Ishikawa (cell line): ENCODE results near the gene PCDHGA8.

Experiments
- CEBPB ChIP-seq: IDR thresholded peaks from 2 replicates; pipeline ENCODE4 v1.6.1; 2012
- CREB1 ChIP-seq: IDR thresholded peaks from 2 replicates; pipeline ENCODE4 v1.6.1; 2012; ENCODE audit warnings: low read depth
- EGR1 ChIP-seq: IDR thresholded peaks from 2 replicates; pipeline ENCODE4 v1.6.1; 2012
- EP300 ChIP-seq: IDR thresholded peaks from 2 replicates; pipeline ENCODE4 v1.6.1; 2012; ENCODE audit warnings: borderline replicate concordance
- FOXM1 ChIP-seq: IDR thresholded peaks from 2 replicates; pipeline ENCODE4 v1.6.1; 2012; ENCODE audit warnings: low read depth, borderline replicate concordance
- NFIC ChIP-seq: IDR thresholded peaks from 2 replicates; pipeline ENCODE4 v1.6.1; 2012
- RAD21 ChIP-seq: IDR thresholded peaks from 2 replicates; pipeline ENCODE4 v1.6.1; 2012; ENCODE audit warnings: low read depth
- TAF1 ChIP-seq: IDR thresholded peaks from 2 replicates; pipeline ENCODE4 v1.6.1; 2012; ENCODE audit warnings: low read depth, mild to moderate bottlenecking
- TCF12 ChIP-seq: IDR thresholded peaks from 2 replicates; pipeline ENCODE4 v1.6.1; 2012; ENCODE audit warnings: low read depth
- TEAD4 ChIP-seq: IDR thresholded peaks from 2 replicates; pipeline ENCODE4 v1.6.1; 2012
- YY1 ChIP-seq: IDR thresholded peaks from 2 replicates; pipeline ENCODE4 v1.6.1; 2012; ENCODE audit warnings: low read depth
- ZBTB7A ChIP-seq: IDR thresholded peaks from 2 replicates; pipeline ENCODE4 v1.6.1; 2012; ENCODE audit warnings: low read depth
- TF ChIP-seq, protein P1 (sequence below): IDR thresholded peaks from 2 replicates; pipeline ENCODE4 v1.6.1; 2012; ENCODE audit warnings: low read depth, mild to moderate bottlenecking
- TF ChIP-seq, protein P2 (sequence below): IDR thresholded peaks from 2 replicates; pipeline ENCODE4 v1.6.1; 2012
- TF ChIP-seq, protein P3 (sequence below): IDR thresholded peaks from 2 replicates; pipeline ENCODE4 v1.6.1; 2012

PCDHGA8 gene

DNA sequence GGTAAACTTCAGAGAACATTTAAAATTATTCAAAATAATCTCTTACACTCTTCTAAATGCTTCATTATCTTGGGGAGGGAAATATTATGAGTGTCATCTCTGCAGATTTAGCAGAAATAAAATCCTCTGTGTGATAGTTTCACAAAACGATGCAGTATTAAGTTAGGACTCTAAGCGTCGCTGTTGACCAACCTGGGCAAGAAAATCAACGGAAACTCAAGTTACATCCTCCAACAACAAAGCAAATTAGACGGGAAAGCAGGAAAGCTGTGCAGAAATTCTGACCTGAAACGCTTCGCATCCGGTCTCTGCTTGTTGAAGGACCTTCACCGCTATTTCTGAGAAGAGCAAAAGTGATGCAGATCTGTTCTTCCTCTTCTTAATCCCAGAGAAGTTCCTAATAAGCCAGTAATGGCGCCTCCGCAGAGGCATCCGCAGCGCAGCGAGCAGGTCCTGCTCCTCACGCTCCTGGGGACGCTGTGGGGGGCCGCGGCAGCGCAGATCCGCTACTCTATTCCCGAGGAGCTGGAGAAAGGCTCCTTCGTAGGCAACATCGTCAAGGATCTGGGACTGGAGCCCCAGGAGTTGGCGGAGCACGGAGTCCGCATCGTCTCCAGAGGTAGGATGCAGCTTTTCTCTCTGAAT is 18.6 kb upstream of the PCDHGA8 start, which contains the start of gene PCDHGA6:
Gene PCDHGA6 (plus strand): TSS at position 219 of the 645 bp plus-strand sequence. CDS start 193 bp downstream, at position 412.
- TF ChIP-seq TCF12 = no peak
- peak; percentile 53 for TF ChIP-seq RAD21

DNA sequence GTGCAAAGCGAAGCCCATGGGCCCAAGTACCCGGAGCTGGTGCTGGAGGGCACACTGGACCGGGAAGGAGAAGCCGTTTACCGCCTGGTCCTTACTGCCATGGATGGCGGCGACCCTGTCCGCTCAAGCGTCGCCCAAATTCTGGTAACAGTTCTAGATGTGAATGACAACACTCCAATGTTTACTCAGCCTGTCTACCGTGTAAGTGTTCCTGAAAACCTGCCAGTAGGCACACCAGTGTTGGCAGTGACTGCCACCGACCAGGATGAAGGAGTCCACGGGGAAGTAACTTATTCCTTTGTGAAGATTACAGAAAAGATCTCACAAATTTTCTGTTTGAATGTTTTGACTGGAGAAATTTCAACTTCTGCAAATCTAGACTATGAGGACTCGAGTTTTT is 17.8 kb upstream of the PCDHGA8 start:
- TF ChIP-seq EGR1 (no peak), CREB1 (no peak), TCF12 (no peak), FOXM1 (no peak), ZBTB7A (no peak), TEAD4 (no peak), RAD21 (no peak), CEBPB (no peak), TAF1 (no peak), YY1 (no peak)
- TF ChIP-seq, protein P1, sequence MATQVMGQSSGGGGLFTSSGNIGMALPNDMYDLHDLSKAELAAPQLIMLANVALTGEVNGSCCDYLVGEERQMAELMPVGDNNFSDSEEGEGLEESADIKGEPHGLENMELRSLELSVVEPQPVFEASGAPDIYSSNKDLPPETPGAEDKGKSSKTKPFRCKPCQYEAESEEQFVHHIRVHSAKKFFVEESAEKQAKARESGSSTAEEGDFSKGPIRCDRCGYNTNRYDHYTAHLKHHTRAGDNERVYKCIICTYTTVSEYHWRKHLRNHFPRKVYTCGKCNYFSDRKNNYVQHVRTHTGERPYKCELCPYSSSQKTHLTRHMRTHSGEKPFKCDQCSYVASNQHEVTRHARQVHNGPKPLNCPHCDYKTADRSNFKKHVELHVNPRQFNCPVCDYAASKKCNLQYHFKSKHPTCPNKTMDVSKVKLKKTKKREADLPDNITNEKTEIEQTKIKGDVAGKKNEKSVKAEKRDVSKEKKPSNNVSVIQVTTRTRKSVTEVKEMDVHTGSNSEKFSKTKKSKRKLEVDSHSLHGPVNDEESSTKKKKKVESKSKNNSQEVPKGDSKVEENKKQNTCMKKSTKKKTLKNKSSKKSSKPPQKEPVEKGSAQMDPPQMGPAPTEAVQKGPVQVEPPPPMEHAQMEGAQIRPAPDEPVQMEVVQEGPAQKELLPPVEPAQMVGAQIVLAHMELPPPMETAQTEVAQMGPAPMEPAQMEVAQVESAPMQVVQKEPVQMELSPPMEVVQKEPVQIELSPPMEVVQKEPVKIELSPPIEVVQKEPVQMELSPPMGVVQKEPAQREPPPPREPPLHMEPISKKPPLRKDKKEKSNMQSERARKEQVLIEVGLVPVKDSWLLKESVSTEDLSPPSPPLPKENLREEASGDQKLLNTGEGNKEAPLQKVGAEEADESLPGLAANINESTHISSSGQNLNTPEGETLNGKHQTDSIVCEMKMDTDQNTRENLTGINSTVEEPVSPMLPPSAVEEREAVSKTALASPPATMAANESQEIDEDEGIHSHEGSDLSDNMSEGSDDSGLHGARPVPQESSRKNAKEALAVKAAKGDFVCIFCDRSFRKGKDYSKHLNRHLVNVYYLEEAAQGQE = no peak
- TF ChIP-seq, protein P2, sequence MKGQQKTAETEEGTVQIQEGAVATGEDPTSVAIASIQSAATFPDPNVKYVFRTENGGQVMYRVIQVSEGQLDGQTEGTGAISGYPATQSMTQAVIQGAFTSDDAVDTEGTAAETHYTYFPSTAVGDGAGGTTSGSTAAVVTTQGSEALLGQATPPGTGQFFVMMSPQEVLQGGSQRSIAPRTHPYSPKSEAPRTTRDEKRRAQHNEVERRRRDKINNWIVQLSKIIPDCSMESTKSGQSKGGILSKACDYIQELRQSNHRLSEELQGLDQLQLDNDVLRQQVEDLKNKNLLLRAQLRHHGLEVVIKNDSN = no peak

DNA sequence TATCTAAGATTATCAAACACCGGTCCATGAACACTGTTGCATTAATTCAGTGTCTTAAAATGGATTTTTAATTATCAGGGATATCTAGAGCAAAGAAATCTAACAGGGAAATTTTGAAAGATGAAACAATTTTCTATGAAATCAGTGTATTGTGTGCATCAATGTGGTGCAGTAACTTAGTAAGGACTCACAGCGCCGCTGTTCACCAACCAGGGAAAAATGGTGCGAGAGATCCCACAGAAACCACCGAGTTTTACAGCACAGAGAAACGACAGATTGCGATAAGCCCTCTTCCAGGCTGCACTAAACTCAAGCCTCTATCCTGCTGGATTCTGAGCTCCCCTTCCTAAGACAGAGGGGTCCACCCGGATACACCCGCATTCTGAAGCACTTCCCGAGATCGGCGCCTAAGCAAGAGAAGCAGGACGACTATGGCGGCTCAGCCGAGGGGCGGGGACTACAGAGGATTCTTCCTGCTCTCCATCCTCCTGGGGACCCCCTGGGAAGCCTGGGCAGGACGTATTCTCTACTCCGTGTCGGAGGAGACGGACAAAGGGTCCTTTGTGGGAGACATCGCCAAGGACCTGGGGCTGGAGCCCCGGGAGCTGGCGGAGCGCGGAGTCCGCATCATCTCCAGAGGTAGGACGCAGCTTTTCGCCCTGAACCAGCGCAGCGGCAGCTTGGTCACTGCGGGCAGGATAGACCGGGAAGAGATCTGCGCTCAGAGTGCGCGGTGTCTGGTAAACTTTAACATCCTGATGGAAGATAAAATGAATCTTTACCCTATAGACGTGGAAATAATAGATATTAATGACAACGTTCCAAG is 9.8 kb upstream of the PCDHGA8 start, which contains the start of gene PCDHGA7:
Gene PCDHGA7 (plus strand): TSS at position 274 of the 826 bp plus-strand sequence. CDS start 158 bp downstream, at position 432.
- TF ChIP-seq CREB1 (no peak), YY1 (no peak), TCF12 (no peak), TEAD4 (no peak), NFIC (no peak), EP300 (no peak)
- TF ChIP-seq, protein P1 = no peak
- TF ChIP-seq, protein P3, sequence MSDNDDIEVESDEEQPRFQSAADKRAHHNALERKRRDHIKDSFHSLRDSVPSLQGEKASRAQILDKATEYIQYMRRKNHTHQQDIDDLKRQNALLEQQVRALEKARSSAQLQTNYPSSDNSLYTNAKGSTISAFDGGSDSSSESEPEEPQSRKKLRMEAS = no peak

DNA sequence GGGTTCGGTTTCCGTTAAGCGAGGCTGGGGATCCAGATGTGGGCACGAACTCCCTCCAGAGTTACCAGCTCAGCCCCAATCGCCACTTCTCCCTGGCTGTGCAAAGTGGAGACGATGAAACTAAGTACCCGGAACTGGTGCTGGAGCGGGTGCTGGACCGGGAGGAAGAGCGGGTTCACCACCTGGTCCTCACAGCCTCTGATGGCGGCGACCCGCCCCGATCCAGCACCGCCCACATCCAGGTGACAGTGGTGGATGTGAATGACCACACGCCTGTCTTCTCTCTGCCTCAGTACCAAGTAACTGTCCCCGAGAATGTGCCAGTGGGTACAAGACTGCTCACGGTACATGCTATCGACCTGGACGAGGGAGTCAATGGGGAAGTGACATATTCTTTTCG is 9.1 kb upstream of the PCDHGA8 start:
- TF ChIP-seq NFIC (no peak), EP300 (no peak), ZBTB7A (no peak), RAD21 (no peak), FOXM1 (no peak), CREB1 (no peak), TAF1 (no peak), TEAD4 (no peak), YY1 (no peak)
- TF ChIP-seq, protein P2 = no peak
- TF ChIP-seq, protein P1 = no peak
